Measurements from ENCODE around the gene FBN2. TPM values are rescaled to one million over a fixed set of nuclear protein-coding genes. Genes with fewer than 3 reads are reported as not detected.
"Not testable (repeated sequence)": the region's sequence is repeated elsewhere in the genome, so short reads cannot be mapped to it uniquely, and the experiment has no call there.

The FBN2 gene
- total RNA-seq, 3 donors from 2014 or later (not counting 1 experiment from before 2014, with no cell fraction given) = 0.31 to 0.70 (median 0.58) TPM

DNA sequence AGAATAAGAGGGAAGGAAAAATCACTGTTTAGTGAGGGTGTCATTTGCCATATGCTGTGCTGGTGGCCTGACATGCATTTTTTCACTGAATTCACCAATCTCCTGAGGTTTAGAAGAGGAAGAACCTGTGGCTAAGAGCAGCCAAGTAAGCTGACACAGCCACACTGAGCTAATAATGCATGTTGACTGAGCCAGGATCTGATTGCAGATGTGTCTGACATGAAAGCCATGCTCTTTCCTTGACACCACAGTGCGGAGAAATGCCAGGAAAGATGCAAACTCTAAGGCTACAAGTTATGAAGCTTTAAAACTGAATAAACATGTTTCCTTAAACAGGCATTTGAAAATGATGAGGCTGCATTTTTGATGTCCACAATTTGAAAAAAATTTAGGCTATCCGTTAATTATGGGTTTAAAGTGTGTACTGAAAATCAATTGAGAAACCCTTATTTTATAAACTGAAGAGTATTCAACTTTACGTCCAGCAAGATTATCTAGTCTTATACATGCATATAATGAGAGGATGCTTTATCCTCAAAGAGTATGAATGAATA is 208.6 kb downstream of the FBN2 start:
- no peaks in the 10 kb centered on the region for H3K27me3 Mint-ChIP-seq (ENCODE audit: low read depth in 2 of 2)
- Histone ChIP-seq H3K4me3 (ENCODE audit: low read length) (no peak overlapping the region), H3K27ac (ENCODE audit: low read length) (no peak overlapping the region), H3K36me3 (ENCODE audit: control insufficient read depth, insufficient read depth, low read length) (no peaks in the 10 kb centered on the region), H3K27me3 (ENCODE audit: control insufficient read depth, insufficient read depth, low read length) (no peaks in the 10 kb centered on the region), H3K9me3 (ENCODE audit: control insufficient read depth, insufficient read depth, low read length) (no peaks in the 10 kb centered on the region), H3K4me1 (ENCODE audit: control insufficient read depth, insufficient read depth, low read length) (no peaks in the 10 kb centered on the region)
- 100% methylated on average over 1 of the region's 3 CpGs for WGBS (ENCODE audit: insufficient coverage)
- DNase-seq (no peak), ATAC-seq (no peak)
- H3K4me3 Mint-ChIP-seq = no peak overlapping the region
- no peak overlapping the region for H3K27ac Mint-ChIP-seq
- TF ChIP-seq, protein P1, sequence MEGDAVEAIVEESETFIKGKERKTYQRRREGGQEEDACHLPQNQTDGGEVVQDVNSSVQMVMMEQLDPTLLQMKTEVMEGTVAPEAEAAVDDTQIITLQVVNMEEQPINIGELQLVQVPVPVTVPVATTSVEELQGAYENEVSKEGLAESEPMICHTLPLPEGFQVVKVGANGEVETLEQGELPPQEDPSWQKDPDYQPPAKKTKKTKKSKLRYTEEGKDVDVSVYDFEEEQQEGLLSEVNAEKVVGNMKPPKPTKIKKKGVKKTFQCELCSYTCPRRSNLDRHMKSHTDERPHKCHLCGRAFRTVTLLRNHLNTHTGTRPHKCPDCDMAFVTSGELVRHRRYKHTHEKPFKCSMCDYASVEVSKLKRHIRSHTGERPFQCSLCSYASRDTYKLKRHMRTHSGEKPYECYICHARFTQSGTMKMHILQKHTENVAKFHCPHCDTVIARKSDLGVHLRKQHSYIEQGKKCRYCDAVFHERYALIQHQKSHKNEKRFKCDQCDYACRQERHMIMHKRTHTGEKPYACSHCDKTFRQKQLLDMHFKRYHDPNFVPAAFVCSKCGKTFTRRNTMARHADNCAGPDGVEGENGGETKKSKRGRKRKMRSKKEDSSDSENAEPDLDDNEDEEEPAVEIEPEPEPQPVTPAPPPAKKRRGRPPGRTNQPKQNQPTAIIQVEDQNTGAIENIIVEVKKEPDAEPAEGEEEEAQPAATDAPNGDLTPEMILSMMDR (IDR thresholded peaks at IDR 0.05) = no peak
- intact Hi-C loops (cut with micrococcal nuclease) = no loop called here
- peaks cover 5% of the 10 kb centered on the region for H3K36me3 Mint-ChIP-seq
- no peaks in the 10 kb centered on the region for H3K4me1 Mint-ChIP-seq
- H3K9me3 Mint-ChIP-seq = peaks cover 13 to 15% of the 10 kb centered on the region in 2 donors

DNA sequence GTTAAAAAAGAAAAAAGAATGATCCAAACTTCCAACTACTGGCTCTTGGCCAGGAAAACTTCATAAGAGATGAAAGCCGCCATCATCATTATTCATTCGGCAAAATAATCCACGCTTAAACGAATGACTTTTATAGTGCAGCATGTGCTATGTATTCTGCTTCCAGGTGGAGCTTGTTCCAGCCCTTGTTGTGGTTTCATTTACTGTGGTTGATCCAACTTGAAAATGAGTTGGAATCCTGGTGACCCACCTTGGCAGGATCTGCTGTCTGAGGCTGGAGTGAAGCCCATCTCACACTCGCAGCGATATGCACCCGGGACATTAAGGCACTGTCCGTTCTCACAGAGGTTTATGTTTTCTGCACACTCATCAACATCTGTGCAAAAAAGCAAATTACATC is 209.6 kb downstream of the FBN2 start:
- no peaks in the 10 kb centered on the region for H3K27me3 ChIP-seq (ENCODE audit: control insufficient read depth, insufficient read depth, low read length)
- DNase-seq (no peak), ATAC-seq (no peak)
- H3K9me3 ChIP-seq (ENCODE audit: control insufficient read depth, insufficient read depth, low read length) = no peaks in the 10 kb centered on the region
- no peaks in the 10 kb centered on the region for H3K4me1 ChIP-seq (ENCODE audit: control insufficient read depth, insufficient read depth, low read length)
- H3K27ac ChIP-seq (ENCODE audit: low read length) = no peak overlapping the region
- intact Hi-C loops (cut with micrococcal nuclease) = no loop called here
- no peaks in the 10 kb centered on the region for H3K27me3 Mint-ChIP-seq (ENCODE audit: low read depth in 2 of 2)
- TF ChIP-seq, protein P1 (IDR thresholded peaks at IDR 0.05) = no peak
- peaks cover 13 to 18% of the 10 kb centered on the region in 2 donors for H3K9me3 Mint-ChIP-seq
- peaks cover 5% of the 10 kb centered on the region for H3K36me3 Mint-ChIP-seq
- no peak overlapping the region for H3K4me3 Mint-ChIP-seq
- H3K4me1 Mint-ChIP-seq = no peaks in the 10 kb centered on the region
- whole genome bisulfite sequencing (ENCODE audit: insufficient coverage) = 97% methylated on average over 8 of the region's 8 CpGs
- no peak overlapping the region for H3K4me3 ChIP-seq (ENCODE audit: low read length)
- no peak overlapping the region for H3K27ac Mint-ChIP-seq
- no peaks in the 10 kb centered on the region for H3K36me3 ChIP-seq (ENCODE audit: control insufficient read depth, insufficient read depth, low read length)

DNA sequence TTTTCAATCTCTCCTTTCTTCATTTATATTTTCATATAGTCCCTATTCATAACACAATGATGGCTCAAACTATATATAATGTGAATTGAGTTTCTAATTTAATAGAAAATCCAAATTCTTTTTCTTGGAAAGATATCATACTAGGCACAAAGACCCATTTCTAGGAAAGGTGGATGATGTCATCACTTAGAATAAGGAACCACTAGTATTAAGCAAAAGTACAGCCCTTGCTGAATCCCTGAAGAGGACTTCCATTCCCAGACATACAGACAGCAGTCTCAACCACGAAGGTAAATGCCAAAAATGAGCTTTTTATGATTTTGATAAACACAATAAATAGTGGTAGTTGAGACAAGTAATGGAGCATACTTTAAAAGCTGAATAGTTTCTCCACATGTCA is 210.0 kb downstream of the FBN2 start:
- H3K4me1 Mint-ChIP-seq = no peaks in the 10 kb centered on the region
- Histone ChIP-seq H3K27ac (ENCODE audit: low read length) (no peak overlapping the region), H3K4me1 (ENCODE audit: control insufficient read depth, insufficient read depth, low read length) (no peaks in the 10 kb centered on the region), H3K36me3 (ENCODE audit: control insufficient read depth, insufficient read depth, low read length) (no peaks in the 10 kb centered on the region), H3K9me3 (ENCODE audit: control insufficient read depth, insufficient read depth, low read length) (no peaks in the 10 kb centered on the region), H3K4me3 (ENCODE audit: low read length) (no peak overlapping the region), H3K27me3 (ENCODE audit: control insufficient read depth, insufficient read depth, low read length) (no peaks in the 10 kb centered on the region)
- no peak overlapping the region for H3K4me3 Mint-ChIP-seq
- DNase-seq (no peak), ATAC-seq (no peak)
- peaks cover 5% of the 10 kb centered on the region for H3K36me3 Mint-ChIP-seq
- WGBS (ENCODE audit: insufficient coverage) = no CpG with 5 or more reads among the region's 1 CpG
- intact Hi-C loops (cut with micrococcal nuclease) = no loop called here
- TF ChIP-seq, protein P1 (IDR thresholded peaks at IDR 0.05) = no peak
- peaks cover 13 to 18% of the 10 kb centered on the region in 2 donors for H3K9me3 Mint-ChIP-seq
- no peaks in the 10 kb centered on the region for H3K27me3 Mint-ChIP-seq (ENCODE audit: low read depth in 2 of 2)
- H3K27ac Mint-ChIP-seq = no peak overlapping the region

DNA sequence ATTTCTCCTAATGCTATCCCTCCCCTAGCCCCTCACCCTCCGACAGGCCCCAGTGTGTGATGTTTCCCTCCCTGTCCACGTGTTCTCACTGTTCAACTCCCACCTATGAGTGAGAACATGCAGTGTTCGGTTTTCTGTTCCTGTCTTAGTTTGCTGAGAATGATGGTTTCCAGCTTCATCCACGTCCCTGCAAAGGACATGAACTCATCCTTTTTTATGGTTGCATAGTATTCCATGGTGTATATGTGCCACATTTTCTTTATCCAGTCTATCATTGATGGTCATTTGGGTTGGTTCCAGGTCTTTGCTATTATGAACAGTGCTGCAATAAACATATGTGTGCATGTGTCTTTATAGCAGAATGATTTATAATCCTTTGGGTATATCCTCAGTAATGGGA is 216.6 kb downstream of the FBN2 start:
- ATAC-seq; DNase-seq; H3K27ac ChIP-seq (ENCODE audit: low read length): not testable (repeated sequence)

More for the DNA sequence above, 216.6 kb downstream of the FBN2 start:
- H3K36me3 Mint-ChIP-seq; H3K4me3 Mint-ChIP-seq; intact Hi-C loops (cut with micrococcal nuclease); H3K27me3 ChIP-seq (ENCODE audit: control insufficient read depth, insufficient read depth, low read length); H3K27me3 Mint-ChIP-seq (ENCODE audit: low read depth in 2 of 2); H3K4me1 ChIP-seq (ENCODE audit: control insufficient read depth, insufficient read depth, low read length); H3K36me3 ChIP-seq (ENCODE audit: control insufficient read depth, insufficient read depth, low read length); H3K4me3 ChIP-seq (ENCODE audit: low read length); H3K9me3 ChIP-seq (ENCODE audit: control insufficient read depth, insufficient read depth, low read length); H3K27ac Mint-ChIP-seq; H3K4me1 Mint-ChIP-seq: not testable (repeated sequence)
- H3K9me3 Mint-ChIP-seq = peaks cover 11 to 16% of the 10 kb centered on the region in 2 donors
- 100% methylated on average over 3 of the region's 4 CpGs for WGBS (ENCODE audit: insufficient coverage)
